Right kidney (tissue), 1 donor: Measurements from ENCODE around the gene CEP68.
"Not testable (repeated sequence)": the region's sequence is repeated elsewhere in the genome, so short reads cannot be mapped to it uniquely, and the experiment has no call there.

Experiments used
- DNase-seq: peaks from one replicate; pipeline ENCODE4 v3.0.0-alpha.2; 2016

The CEP68 gene

DNA sequence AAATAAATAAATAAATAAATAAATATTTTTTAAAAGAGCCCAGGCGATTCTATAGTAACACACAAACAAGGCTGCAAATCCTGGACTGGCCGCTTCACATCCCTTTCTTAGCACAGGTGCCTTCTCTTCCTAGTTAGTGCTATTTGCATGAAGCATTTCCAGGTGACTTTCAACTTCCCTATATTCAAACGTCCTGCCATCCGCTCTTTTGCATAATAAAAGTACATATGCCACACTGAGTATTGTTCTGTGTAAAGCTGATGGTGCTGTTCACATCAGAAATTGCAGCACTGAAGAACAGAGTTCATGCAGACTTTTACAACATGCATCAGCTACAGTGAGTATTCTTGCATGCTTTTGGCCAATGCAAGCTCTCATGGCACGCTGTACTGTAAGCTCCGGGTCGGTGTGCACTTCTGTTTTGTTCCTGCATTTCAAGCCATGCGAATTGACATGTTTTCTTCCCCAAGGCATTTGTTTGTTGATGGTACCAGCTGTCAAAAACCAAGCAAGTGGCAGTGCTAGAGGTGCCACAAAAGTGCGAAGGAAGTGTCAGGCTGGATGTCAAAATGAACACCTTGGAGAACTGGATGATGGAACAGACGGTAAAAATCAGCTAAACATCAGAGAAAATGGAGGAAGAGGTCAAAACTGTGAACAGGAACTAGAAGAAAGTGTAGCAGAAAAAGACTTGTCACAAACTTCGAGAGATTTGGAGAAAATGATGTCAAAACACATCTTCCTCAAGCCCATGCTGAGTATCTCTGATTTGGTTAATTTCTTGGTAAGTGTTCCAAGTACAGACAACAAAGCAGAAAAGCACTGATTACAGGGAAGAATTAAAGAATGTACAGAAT is 25.5 kb upstream of the CEP68 start:
- DNase-seq, result no peak

- DNase-seq, result no peak
Measured at GRCh38 chr2:65031341-65032018, 24.7 kb upstream of the CEP68 start.

GRCh38 chr2:65032019-65032975 is 23.9 kb upstream of the CEP68 start:
- DNase-seq, result peak; percentile 21

DNA sequence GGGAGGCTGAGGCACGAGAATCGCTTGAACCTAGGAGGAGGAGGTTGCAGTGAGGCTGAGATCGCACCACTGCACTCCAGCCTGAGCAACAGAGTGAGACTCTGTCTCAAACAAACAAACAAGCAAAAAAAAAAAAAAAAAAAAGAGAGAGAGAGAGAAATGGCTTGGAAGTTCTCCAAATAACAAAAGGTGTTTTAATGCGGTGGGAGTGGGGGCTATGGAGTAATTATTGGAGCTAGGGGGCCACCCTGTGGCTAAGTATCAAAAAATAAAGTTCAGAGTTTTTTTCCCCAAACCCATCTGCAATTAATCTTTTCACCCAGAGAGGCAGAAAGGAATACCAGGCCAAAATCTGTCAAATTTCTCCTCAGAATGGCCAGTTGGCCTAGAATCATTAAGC is 23.0 kb upstream of the CEP68 start:
- no peak for DNase-seq

- not testable (repeated sequence) for DNase-seq
Measured at GRCh38 chr2:65033667-65034066, 22.5 kb upstream of the CEP68 start.

DNA sequence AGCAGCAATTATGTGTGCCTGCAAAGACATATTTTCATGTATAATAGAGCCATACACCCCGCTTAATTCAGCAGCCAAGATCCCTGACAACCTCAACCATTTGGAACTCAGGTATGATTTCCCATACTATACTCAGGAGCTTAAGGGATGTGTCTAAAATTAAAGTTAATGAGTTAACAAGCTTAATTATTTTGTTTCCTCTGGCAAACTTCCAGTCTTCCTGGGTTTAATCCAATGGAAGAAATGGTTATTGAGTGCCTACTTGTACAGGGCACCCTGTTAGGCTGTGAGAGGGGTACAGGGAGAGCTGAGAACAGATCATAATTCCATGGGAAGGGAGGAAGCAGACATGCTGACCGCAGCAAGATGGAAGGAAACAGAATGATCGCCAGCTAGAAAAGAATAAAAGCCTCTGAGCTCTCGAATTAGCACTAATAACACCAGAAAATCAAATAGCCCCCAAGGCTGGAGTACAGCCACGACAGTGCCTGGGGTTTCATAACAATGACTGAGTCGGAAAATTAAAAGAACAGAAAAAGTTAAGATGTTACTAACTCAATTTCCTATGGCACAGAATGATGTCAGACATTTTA is 20.8 kb upstream of the CEP68 start:
- no peak for DNase-seq

DNA sequence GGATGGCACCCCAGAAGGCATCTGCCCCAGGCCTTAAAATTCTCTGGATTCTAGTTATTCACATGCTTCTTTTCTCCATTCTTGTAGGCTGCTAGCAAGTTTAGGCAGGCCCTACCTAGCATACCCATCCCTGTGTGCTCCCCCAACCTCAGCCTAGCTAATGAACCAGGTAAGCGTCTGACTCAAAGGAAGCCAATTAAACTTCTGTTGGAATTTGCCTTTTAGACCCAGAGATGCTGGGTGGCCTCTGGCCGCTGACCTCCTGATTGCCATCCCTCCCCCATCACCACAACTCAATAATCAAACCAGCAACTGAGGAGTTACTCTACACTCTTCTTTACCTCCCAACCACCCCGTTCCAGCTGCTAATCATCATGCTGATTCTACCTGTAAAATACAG is 19.0 kb upstream of the CEP68 start:
- DNase-seq, result no peak

DNA sequence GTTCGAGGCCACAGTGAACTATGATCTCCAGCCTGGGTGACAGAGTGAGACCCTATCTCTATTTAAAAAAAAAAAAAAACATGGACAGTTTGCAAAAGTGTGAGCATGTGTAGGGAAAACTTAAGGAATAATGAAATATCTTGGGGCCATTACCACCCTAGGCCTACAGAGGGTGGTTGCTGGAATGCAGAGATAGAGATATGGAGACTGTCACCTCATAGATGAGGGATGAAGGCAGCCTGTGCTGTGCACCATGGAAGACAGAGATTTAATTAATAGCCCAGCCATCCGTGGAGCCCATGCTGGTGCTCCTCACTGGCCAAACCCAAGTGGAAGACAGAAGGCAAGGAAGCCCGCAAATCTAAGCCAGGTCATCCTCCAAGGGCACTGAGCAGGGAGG is 16.6 kb upstream of the CEP68 start:
- no peak for DNase-seq

DNA sequence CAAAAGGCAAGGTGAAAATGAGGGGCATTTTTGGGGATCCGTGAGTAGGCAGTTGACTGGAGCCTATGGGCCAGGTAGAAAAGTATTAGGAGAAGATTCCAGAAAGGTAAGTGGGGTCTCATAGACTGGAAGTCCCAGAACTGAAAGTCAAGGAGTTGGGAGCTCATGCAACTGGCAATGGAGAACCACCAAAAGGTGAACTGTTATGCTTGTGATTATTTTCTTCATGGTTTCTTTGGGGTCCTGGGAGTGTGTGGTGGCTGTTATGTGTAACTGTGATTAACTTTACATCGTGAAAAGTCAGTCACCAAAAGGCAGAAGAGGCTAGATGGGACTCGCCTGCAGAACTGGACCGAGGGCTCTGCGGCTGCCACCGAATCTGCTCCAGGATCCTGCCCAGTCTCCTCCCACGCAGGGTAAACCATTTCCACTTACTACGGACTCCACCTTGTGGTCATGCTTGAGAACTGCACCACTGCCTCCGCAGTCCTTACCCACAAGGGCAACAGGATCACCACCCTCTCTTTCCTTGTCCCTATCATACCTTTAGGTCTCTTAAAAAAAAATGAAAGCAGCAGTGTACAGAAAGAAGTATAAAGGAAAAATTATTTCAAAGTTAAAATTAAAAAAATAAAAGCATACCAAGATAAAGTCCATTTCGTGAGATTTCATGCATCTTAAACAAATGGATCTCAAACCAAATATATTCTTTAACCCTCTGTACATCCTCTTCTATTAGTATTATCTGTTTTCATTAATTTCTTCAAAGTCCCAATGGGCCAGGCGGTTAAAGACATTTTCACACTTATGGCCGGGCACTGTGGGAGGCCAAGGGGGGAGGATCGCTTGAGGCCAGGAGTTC is 15.6 kb upstream of the CEP68 start:
- DNase-seq, result peak; percentile 58

DNA sequence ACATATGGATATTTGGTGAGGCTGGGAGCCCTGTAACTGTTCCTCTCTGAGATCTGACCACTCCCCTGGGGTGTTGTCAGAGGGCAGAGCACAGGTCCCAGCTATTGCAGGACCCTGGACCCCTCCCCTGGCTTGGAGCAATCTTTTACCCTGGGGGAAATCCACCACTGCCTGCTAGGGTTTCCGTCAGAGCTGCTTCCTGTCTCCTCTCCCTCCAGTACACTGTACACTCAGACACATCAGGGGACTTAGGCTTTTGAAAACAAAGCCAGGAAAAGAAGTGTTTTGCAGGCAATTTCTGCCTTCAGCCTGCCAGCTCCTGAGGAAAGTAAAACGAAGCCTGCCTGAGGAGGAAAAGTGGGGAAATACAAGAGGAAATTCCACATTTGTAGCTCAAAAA is 13.2 kb upstream of the CEP68 start:
- DNase-seq, result no peak

- DNase-seq, result no peak
Measured at GRCh38 chr2:65044097-65044735, 12.0 kb upstream of the CEP68 start.

DNA sequence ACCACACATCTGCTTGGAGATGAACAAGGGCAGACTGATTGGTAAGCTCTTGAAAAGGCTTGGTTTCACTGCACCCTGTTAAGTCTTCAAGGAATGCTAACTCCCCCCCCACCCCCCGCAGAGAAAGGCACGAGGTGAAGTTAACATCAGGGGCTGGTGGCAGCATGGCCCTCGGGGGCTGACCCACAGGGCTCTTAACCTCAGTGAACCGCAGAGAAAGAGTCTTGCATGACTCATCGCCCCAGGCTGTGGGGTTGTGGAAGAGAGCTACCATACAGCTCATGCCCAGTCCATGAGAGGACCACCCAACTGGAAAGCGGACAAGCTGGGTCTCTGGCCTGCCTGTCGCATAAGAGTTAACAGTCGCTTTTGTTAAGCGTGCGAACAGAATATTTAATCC is 10.6 kb upstream of the CEP68 start:
- DNase-seq, result no peak

- DNase-seq, result no peak
Measured at GRCh38 chr2:65046633-65047407, 9.4 kb upstream of the CEP68 start.

DNA sequence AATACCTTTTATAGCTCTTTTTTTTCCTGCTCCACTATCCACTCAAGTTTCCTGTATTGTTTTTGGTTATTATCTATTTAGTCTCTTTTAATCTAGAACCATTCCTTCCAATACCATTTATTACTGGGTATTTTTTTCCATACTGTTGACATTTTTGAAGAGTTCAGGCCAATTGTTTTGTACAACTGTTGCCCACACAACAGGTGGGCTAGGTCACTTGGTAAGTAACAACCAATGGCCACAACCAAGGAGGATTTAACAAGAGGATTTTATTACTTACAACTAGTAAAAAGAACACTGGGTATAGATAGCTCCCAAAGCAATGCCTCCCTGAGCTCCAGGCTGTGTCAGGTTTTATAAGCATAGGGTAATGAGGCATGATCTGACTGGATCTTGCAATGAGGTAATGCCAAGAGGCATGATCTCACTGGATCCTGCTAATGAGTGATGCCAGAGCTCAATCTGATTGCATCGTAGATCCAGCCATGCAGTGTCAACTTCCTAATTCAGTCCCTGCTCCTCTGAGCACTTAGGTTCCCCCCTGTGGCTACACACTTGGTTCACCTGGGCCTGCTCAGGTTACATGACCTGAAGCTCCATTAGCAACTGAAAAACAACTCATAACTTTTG is 7.1 kb upstream of the CEP68 start:
- no peak for DNase-seq

GRCh38 chr2:65050931-65051330 is 5.3 kb upstream of the CEP68 start:
- DNase-seq, result no peak

DNA sequence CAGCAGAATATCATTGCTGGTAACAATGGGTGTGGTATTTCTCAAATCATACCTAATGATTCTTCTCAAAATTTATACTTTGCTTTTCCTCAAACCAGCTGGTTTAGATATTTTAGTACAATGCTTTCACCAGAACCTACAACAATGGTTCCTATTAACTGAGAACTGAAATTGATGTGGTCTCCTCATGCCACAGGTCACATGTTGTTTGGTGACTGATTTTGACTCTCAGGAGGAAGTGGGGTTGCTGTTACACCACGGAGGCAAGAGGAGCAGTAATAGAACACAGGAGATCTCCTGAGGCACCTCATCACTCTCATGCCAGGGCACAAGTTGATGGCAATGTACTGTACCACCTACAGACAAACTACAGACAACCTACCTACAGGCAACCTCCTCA is 3.0 kb upstream of the CEP68 start:
- no peak for DNase-seq

- no peak for DNase-seq
Measured at GRCh38 chr2:65054749-65055421, 1.3 kb upstream of the CEP68 start.

GRCh38 chr2:65055422-65056214 is 598 bp upstream of the CEP68 start:
- DNase-seq, result peak; percentile 88
